Measurements from ENCODE around the gene RYR3.

Gene RYR3

GRCh38 chr15:33675246-33675645 lies 364.5 kb downstream of the RYR3 start:
- Histone ChIP-seq H3K27ac (no peak overlapping the region), H3K4me3 (no peak overlapping the region)

GRCh38 chr15:33677238-33677830 lies 366.6 kb downstream of the RYR3 start:
- no peak overlapping the region for H3K4me3 ChIP-seq
- H3K27ac ChIP-seq: no peak overlapping the region

DNA sequence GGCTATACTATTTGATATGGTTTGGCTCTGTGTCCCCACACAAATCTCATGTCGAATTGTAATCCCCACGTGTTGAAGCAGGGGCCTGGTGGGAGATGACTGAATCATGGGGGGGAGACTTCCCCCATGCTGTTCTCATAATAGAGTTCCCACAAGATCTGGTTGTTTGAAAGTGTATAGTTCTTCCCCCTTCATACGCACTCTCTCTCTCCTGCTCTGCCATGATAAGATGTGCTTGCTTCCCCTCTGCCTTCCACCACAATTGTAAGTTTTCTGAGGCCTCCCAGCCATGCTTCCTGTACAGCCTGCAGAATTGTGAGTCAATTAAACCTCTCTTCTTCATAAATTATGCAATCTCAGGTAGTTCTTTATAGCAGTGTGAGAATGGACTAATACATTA lies 367.4 kb downstream of the RYR3 start:
- Histone ChIP-seq H3K27ac (no peak overlapping the region), H3K4me3 (no peak overlapping the region)

DNA sequence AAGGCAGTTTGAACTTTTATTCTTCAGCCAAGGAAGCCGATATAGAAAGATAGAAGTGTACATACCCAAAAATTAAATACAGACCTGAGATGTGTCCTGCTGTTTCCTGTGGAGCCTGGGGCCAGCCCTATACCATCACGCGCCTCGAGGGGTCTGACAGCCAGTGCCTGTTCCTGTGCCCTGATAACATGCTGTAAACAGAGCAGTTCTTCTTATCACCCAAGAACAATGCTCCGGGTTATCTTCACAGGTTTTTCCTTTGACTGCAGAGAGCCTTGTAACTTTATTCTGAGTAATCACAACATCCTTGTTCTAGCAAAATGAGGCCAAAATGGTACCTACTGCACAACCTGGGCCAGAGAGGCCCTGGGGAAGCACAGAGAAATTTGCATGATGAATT lies 367.8 kb downstream of the RYR3 start:
- Histone ChIP-seq H3K27ac (no peak overlapping the region), H3K4me3 (no peak overlapping the region)

- H3K27ac ChIP-seq: no peak overlapping the region
- no peak overlapping the region for H3K4me3 ChIP-seq
Measured at GRCh38 chr15:33679061-33679460, 368.3 kb downstream of the RYR3 start.

DNA sequence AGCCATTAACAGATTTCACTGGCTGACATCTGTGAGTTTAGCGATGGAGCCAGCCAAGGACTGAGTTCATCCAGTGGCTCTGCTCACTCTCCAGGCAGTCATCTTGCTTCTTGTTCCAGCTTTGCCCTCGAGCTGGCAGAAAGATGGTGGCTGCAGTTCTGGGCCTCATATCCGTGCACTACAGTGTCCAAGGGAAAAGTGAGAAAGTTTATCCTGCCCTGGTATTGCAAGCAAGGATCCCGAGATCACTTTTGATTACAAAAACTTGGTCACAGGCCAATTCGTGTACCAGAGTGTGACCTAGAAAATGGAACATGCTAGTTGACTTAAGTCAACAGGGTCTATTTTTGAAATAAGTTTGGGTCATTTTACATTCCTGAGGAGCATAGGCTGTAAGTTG lies 369.6 kb downstream of the RYR3 start:
- Histone ChIP-seq H3K27ac (no peak overlapping the region), H3K4me3 (no peak overlapping the region)

GRCh38 chr15:33693166-33693800 lies 382.5 kb downstream of the RYR3 start:
- Histone ChIP-seq H3K27ac (no peak overlapping the region), H3K4me3 (no peak overlapping the region)

DNA sequence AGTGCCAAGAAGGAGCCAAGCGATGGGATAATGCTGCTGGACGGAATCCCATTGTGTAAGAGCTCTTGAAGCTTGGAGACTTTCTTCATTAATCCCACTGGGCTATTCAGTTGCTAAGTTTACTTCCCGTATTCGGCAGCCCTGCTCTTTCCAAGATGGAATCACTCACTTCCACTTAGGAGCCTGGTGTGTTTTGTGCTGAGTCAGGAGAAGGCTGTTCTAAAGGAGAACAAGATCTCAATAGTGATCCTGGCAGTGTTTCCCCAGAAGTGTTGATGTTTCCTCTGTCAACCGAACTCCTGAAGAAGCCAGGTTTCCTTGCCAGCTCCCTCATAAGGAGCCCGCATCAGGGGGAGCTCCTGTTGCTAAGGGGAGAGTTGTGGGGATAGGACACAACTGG lies 387.4 kb downstream of the RYR3 start:
- no peak overlapping the region for H3K27ac ChIP-seq
- no peak overlapping the region for H3K4me3 ChIP-seq

- no peak overlapping the region for H3K4me3 ChIP-seq
- no peak overlapping the region for H3K27ac ChIP-seq
Measured at GRCh38 chr15:33699145-33699544, 388.4 kb downstream of the RYR3 start.

DNA sequence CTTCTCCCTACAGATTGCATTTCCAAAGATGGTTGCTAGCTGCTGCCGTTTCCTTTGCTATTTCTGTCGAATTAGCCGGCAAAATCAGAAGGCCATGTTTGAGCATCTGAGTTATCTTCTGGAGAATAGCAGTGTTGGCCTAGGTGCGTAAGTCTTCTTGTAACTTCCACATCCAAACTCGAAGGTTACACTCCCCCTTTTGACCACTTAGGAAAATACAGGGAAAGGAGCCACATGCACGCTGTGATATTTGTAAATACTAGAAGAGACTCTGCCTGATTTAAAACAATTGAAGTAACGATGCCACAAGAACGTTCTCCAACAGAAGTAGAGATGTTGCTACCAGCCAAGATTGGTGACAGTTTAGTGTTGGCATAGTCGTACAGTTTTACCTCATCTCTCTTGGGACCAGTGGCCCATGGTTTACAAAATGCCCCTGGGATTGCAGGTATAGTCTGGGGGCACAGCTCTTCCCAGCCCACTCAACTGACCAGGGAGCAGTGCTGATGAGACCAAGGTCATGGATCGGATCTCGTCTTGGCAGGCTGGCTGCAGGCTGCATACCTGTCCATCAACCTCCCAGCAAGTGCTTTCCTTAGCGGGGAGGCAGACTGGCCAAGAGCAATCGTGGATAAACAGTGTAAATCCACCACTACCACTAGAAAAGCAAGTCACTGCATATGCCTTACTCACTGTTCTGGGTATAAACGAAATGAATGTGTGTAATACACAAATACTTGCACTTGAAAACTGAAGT lies 389.1 kb downstream of the RYR3 start:
- H3K27ac ChIP-seq: no peak overlapping the region
- H3K4me3 ChIP-seq: no peak overlapping the region

- no peak overlapping the region for H3K4me3 ChIP-seq
- H3K27ac ChIP-seq: no peak overlapping the region
Measured at GRCh38 chr15:33700695-33701303, 390.0 kb downstream of the RYR3 start.

DNA sequence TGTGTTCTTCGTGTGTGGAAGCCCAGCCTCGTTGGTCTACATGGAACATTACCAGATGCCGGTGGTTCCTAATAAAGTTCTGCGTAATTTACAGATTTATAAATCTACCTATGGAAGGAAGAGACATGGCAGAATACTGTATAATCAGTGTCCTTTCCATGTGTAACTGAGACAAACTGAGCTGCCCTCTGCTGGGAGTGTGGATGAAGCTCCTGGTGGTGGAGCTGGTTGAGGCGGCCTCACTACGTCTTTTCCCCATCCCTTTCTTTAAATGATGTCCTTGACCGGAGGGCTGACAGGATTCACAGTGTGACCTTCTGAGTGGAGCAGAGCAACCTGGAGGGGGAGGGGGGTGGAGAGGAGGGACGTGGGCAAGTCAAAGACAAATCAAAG lies 390.5 kb downstream of the RYR3 start:
- no peak overlapping the region for H3K4me3 ChIP-seq
- H3K27ac ChIP-seq: no peak overlapping the region

DNA sequence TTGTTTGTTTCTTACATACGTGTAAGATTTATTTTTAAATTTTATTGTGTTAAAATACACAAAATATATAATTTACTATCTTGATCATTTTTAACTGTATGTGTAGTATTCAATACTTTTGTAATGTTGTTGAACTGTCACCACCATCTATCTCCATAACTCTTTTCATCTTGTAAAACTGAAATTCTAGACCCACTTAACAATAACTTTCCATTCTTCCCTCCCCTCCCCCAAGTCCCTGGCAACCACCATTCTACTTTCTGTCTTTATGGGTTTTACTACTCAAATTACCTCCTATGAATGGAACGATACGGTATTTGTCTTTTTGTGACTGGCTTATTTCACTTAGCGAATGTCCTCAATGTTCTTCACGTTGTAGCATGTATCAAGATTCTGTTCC lies 395.4 kb downstream of the RYR3 start:
- H3K4me3 ChIP-seq: no peak overlapping the region
- H3K27ac ChIP-seq: no peak overlapping the region

GRCh38 chr15:33710748-33711147 lies 400.0 kb downstream of the RYR3 start:
- H3K4me3 ChIP-seq: no peak overlapping the region
- no peak overlapping the region for H3K27ac ChIP-seq

- no peak overlapping the region for H3K27ac ChIP-seq
- no peak overlapping the region for H3K4me3 ChIP-seq
Measured at GRCh38 chr15:33716025-33716424, 405.3 kb downstream of the RYR3 start.

DNA sequence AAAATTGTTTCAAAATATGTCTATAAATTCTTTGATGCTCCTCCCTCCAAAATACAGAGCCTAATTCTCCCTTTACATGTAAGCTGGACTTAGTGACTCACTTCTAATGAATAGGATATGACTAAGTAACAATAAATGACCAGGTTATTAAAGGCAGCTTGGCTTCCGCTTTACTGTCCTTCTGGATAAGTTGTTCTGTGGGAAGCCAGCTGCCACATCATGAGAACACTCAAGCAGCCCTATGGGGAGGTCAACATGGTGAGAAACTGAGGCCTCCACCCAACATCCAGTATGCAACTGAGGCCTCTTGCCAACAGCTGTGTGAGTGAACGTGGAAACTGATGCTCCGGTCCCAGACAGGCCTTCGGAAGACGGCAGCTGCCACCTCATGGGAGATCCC lies 410.2 kb downstream of the RYR3 start:
- no peak overlapping the region for H3K4me3 ChIP-seq
- H3K27ac ChIP-seq: no peak overlapping the region

DNA sequence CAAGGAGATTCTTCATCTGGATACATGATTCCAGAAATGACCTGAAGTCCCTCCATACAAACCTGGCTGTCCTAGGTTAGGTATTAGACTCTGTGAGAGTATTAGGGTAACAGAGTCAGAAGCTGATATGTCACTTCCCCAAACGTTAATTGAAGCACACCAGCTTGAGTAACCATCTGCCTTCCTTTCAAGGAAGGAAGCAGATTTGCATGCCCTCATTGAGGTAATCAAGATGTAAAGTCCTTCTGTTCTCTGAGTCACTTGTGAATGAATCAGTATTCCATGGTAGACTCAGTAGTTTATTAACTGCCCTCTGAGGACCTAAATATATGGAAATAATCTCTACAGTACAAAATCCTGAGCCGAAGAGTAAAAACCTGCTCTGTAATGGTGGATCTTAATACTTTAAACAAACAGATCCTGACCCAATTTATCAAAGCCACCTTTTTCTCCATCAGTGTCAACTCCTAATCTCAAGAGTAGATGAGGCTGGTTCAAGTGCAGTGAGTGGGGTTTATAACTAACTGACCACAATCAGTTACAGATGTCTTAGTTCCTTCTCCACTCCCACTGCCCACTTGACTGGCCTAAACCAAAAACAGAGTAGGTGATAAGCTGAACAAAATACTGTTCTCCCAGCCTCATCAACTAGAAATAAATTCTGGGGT lies 411.4 kb downstream of the RYR3 start:
- Histone ChIP-seq H3K4me3 (no peak overlapping the region), H3K27ac (no peak overlapping the region)

DNA sequence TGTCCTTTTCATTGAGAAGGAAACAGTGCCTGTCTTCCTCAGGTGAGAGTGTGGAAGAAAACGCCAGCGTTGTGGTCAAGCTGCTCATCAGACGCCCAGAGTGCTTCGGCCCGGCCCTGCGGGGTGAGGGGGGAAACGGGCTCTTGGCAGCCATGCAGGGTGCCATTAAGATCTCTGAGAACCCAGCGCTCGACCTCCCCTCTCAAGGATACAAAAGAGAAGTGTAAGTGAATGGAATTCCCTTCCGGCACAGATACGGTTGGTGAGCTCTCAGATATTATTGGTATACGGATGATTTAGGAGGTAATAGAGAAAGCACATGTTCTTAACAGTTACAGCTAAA lies 411.9 kb downstream of the RYR3 start:
- Histone ChIP-seq H3K27ac (no peak overlapping the region), H3K4me3 (no peak overlapping the region)

DNA sequence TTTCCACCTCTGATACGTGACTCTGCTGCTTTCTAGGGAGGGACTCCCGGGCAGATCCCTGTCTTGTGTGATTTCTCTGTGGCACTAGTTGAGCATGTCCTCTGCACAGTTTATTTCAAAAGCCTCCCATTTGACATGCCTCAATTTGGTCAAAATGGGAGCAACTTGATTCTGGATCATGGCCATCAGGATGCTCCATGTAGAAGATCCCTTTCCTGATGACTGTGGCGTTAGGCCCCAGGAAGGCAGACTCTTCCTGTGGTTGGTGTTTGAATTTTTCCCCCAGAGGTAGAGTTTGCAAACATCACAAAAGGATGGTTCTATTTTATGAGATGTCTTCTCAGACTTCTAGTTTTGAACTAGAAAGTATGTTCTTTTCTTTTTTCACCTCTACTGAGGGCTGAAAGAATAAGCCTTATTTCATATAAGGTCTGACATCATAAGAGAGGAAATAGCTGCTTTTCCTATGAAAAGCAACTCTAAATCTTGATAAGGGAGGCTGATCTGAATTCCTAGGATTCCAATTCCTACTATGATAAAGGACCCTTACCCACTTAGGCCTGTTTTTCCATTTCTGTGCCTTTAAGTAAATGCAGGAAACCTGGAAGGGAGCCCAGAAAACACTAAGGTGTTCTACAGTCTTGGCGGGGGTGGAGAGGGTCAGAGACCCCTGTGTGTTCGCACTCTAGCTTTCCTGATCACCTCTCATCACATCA lies 413.7 kb downstream of the RYR3 start:
- no peak overlapping the region for H3K27ac ChIP-seq
- no peak overlapping the region for H3K4me3 ChIP-seq

DNA sequence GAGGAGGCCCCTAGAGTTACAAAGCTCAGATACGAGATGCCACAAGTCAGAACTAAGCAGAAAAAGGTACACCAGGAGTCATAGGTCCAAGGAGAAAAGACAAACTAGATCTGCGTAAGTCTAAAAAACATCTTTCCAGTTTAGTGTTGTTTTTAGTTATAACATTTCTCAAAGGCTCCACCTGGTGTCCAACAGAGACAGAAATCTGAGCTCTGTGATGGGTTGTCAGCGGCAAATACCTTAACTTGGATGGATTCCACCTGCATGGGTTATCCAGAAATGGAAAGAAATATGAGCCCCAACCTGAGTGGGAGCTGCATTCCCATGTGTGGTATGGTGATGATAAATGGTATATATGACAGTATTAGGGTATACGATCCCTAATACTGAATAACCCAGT lies 418.9 kb downstream of the RYR3 start:
- no peak overlapping the region for H3K4me3 ChIP-seq
- no peak overlapping the region for H3K27ac ChIP-seq
